Measurements from ENCODE around the gene CDC42EP2. TPM values are rescaled to one million over a fixed set of nuclear protein-coding genes. Genes with fewer than 3 reads are reported as not detected.
"Not testable (repeated sequence)": the region's sequence is repeated elsewhere in the genome, so short reads cannot be mapped to it uniquely, and the experiment has no call there.

CDC42EP2 gene
- total and polyA plus RNA-seq, 10 of the 15 experiments (the other 5 are each of a cell fraction or from before 2014, with no cell fraction given) = 0.03 to 1.2 (median 0.09) TPM; not detected in 3

- in situ Hi-C loops (cut with MboI); DNase-seq (ENCODE audit: low read depth, low spot score); H2AFZ ChIP-seq (ENCODE audit: control insufficient read depth, low read depth, low read length); H3K9me3 ChIP-seq (replicated peaks; ENCODE audit: control insufficient read depth, insufficient read depth, low read length); H3K4me2 ChIP-seq (ENCODE audit: control insufficient read depth, insufficient read depth); H3K4me1 ChIP-seq (ENCODE audit: control insufficient read depth, insufficient read depth, low read length); FAIRE-seq; H3K36me3 ChIP-seq (ENCODE audit: control insufficient read depth in 2 of 2, insufficient read depth in 2 of 2, low read length in 1 of 2); H3K4me3 ChIP-seq; H3K27ac ChIP-seq (ENCODE audit: control insufficient read depth, insufficient read depth); H4K20me1 ChIP-seq (ENCODE audit: control insufficient read depth, insufficient read depth); H3K9ac ChIP-seq (ENCODE audit: control insufficient read depth, insufficient read depth, low read length); ATAC-seq; H3K27me3 ChIP-seq (replicated peaks in 1 of 2; ENCODE audit: control insufficient read depth in 2 of 2, insufficient read depth in 2 of 2, low read length in 1 of 2); BruUV-seq (replicated peaks): not testable (repeated sequence)
- ChIA-PET RAD21 (ENCODE audit: unreplicated experiment) (interaction anchor here (1.0 to 4.5 kb wide), 12 partner anchors 9 to 283 kb away, joined by 3 to 26 read pairs (median 5); partner anchors contain the start of genes CDC42EP2, PCNX3 and POLA2), CTCF (interaction anchor here (0.6 to 9.3 kb wide), 23 partner anchors 10 to 487 kb away, joined by 3 to 261 read pairs (median 4); partner anchors contain the start of genes CDC42EP2, MALAT1 and POLA2), POLR2A (interaction anchor here (1.1 to 1.7 kb wide), 6 partner anchors 10 to 175 kb away, joined by 3 to 9 read pairs (median 4); no protein-coding TSS in a partner anchor), SMC1A (ENCODE audit: uncharacterized antibody, unreplicated experiment) (interaction anchor here (0.6 to 6.6 kb wide), 14 partner anchors 10 to 485 kb away, joined by 3 to 64 read pairs (median 4); partner anchors contain the start of genes CAPN1 and POLA2)
- intact Hi-C loops (cut with micrococcal nuclease; ENCODE audit: unreplicated experiment) = loop anchor here (5.0 to 10.0 kb wide), 2 partner anchors 70 to 218 kb away; partner anchors contain the start of genes POLA2, TM7SF2 and ZNHIT2
- 84% methylated on average over 9 of the region's 9 CpGs for WGBS (ENCODE audit: insufficient coverage, insufficient replicate concordance, low lambda C conversion rate, missing lambda C conversion rate)
- H3K79me2 ChIP-seq (ENCODE audit: control insufficient read depth, insufficient read depth, low read length) = peaks cover 34% of the 10 kb centered on the region
These were observed 17.9 kb downstream of the CDC42EP2 start for GRCh38 chr11:65332591-65332990.

GRCh38 chr11:65334696-65335295 is 20.1 kb downstream of the CDC42EP2 start:
- intact Hi-C loops (cut with micrococcal nuclease; ENCODE audit: unreplicated experiment) (loop anchor here (5.0 to 10.0 kb wide), 2 partner anchors 72 to 220 kb away; partner anchors contain the start of genes POLA2, TM7SF2 and ZNHIT2), in situ Hi-C loops (cut with MboI) (no loop called here)
- FAIRE-seq (no peak), DNase-seq (ENCODE audit: low read depth, low spot score) (no peak), ATAC-seq (peak; percentile 3; the same call in 1 of the 3 replicates)
- RAD21 ChIA-PET (ENCODE audit: unreplicated experiment) = interaction anchor here (0.6 to 4.5 kb wide), 10 partner anchors 15 to 618 kb away, joined by 3 to 26 read pairs (median 5); partner anchors contain the start of gene CDC42EP2
- Histone ChIP-seq H3K27me3 (replicated peaks in 1 of 2; ENCODE audit: control insufficient read depth in 2 of 2, insufficient read depth in 2 of 2, low read length in 1 of 2) (no peaks in the 10 kb centered on the region), H3K4me1 (ENCODE audit: control insufficient read depth, insufficient read depth, low read length) (peaks cover 5% of the 10 kb centered on the region; the same call in 1 of the 2 replicates), H3K9me3 (replicated peaks; ENCODE audit: control insufficient read depth, insufficient read depth, low read length) (no peaks in the 10 kb centered on the region), H3K27ac (ENCODE audit: control insufficient read depth, insufficient read depth) (peak overlapping the region; percentile 82), H4K20me1 (ENCODE audit: control insufficient read depth, insufficient read depth) (no peaks in the 10 kb centered on the region; the same call in 1 of the 2 replicates), H3K4me2 (ENCODE audit: control insufficient read depth, insufficient read depth) (peak overlapping the region; percentile 97), H3K4me3 (peak overlapping the region; percentile 99), H2AFZ (ENCODE audit: control insufficient read depth, low read depth, low read length) (no peak overlapping the region; the same call in 1 of the 2 replicates), H3K9ac (ENCODE audit: control insufficient read depth, insufficient read depth, low read length) (peak overlapping the region; percentile 92), H3K36me3 (ENCODE audit: control insufficient read depth in 2 of 2, insufficient read depth in 2 of 2, low read length in 1 of 2) (peaks cover under 1 to 2% of the 10 kb centered on the region in 2 experiments), H3K79me2 (ENCODE audit: control insufficient read depth, insufficient read depth, low read length) (peaks cover 45% of the 10 kb centered on the region)
- SMC1A ChIA-PET (ENCODE audit: uncharacterized antibody, unreplicated experiment) = interaction anchor here (0.8 to 2.6 kb wide), 8 partner anchors 10 to 210 kb away, joined by 3 to 8 read pairs (median 4); partner anchors contain the start of gene TIGD3
- no TSS peak for BruUV-seq (replicated peaks)
- 2% methylated on average over 5 of the region's 5 CpGs for WGBS (ENCODE audit: insufficient coverage, insufficient replicate concordance, low lambda C conversion rate, missing lambda C conversion rate)
- no peak for TF ChIP-seq IKZF1 (conservative IDR thresholded peaks at IDR 0.05)
- TF ChIP-seq NBN (IDR thresholded peaks at IDR 0.05) = 0 out of 2 replicates have a peak, but pooled peaks have one; percentile 28
- peak; percentile 28; the same call in 1 of the 2 replicates for TF ChIP-seq RUNX3 (IDR thresholded peaks at IDR 0.05; ENCODE audit: low read length)
- POLR2A ChIA-PET = interaction anchor here (0.7 to 3.4 kb wide), 11 partner anchors 9 to 1056 kb away, joined by 3 to 19 read pairs (median 4); partner anchors contain the start of genes FRMD8, MALAT1 and POLA2
- CTCF ChIA-PET = interaction anchor here (0.5 to 9.3 kb wide), 10 partner anchors 17 to 370 kb away, joined by 3 to 261 read pairs (median 5); partner anchors contain the start of genes CDC42EP2 and POLA2

Data from GM12878 (cell line).